Muscle of arm (tissue), 12 donors: Measurements from ENCODE around the gene RNU6-7. TPM values are rescaled to one million over a fixed set of nuclear protein-coding genes. Genes with fewer than 3 reads are reported as not detected.
A peak's percentile ranks its signal among the peaks of the same experiment; 100 is the strongest.

Source experiments
- DNase-seq: peaks from one replicate; pipeline ENCODE4 v3.0.0-alpha.2; 2013
- polyA plus RNA-seq, 12 donors: library from polyadenylated mRNA; unstranded; fragments of 120-200 nt; gene quantifications; one replicate each; pipeline ENCODE4 v1.2.1, GENCODE V29; 2013; ENCODE audit not compliant: insufficient read length in 12 of 12

RNU6-7 gene
- polyA plus RNA-seq, 12 donors = not detected

DNA sequence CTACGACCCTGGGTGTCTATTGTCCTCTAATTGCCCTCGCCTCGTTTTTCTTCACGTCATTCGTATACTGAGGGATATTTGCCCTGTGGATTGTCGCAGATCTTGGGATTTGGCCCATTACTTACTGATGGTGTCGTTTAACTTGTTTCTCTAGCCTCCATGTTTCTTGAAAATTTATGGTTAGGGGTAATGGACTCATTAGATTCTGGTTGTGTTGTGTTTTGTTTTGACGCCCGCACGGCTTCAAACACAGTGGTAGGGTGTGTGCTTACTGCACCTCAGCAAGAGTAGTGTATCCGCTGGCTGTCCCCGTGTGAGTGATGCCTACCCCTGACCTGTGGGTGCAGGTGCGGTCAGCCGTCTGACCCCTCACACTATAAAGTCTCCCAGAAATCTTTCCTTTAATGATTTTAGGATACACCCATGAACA is 2.1 kb downstream of the RNU6-7 start:
- DNase-seq = peak; percentile 13

- DNase-seq = no peak
Measured at GRCh38 chr14:32205554-32205953, 3.7 kb downstream of the RNU6-7 start.

- DNase-seq = no peak
Measured at GRCh38 chr14:32205984-32206383, 4.1 kb downstream of the RNU6-7 start.

DNA sequence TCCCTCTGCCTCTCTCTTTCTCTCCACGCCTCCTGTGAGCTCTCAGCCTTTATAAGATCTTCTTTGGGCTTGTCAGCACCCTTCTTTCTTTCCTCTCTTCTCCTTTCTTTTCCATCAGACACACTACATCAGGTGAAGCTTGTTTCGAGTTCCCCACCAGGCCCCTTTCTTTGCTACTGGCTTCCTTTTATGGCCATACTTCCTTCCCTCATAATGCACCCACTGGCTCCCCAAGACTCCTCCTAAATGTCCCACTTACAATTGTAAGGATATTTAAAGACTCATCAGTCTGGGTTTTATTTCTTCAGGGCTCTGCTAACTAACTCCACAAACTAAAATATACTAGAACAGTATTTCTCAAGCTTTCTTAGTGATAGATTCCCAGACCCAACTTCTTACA is 4.7 kb downstream of the RNU6-7 start:
- no peak for DNase-seq

GRCh38 chr14:32208490-32208889 is 6.6 kb downstream of the RNU6-7 start:
- DNase-seq = no peak

DNA sequence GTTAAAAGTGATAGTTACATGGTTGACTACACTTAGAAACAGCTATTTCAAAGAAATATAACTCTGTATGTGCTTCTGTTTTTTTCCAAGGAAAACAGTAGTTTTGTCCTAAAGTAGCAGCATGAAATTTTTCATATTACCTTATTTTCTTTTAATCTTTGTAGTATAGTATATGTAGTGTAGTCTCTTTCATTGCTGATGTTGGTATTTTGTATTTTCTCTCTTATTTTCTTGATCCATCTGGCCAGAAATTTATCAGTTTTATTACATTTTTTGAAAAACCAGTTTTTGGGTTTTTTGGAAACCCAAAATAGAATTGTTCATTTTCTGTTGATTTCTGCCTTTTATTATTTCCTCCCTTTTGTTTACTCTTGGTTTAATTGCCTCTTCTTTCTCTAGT is 7.6 kb downstream of the RNU6-7 start:
- no peak for DNase-seq

DNA sequence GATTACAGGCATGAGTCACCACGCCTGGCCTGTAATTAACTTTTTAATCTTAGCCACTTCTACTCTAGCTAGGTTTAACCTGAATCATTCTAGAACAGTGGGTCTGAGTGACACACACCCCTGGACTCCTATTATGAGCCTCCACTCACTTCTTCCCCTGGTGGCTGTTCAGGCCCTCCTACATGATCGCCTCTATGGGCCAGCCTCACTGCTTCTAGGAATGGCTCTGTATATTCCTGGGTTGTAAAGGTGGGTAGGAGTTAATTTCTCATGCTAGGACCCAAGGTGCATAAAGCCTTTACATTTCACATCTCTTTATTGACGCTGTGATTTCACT is 9.2 kb downstream of the RNU6-7 start:
- no peak for DNase-seq

DNA sequence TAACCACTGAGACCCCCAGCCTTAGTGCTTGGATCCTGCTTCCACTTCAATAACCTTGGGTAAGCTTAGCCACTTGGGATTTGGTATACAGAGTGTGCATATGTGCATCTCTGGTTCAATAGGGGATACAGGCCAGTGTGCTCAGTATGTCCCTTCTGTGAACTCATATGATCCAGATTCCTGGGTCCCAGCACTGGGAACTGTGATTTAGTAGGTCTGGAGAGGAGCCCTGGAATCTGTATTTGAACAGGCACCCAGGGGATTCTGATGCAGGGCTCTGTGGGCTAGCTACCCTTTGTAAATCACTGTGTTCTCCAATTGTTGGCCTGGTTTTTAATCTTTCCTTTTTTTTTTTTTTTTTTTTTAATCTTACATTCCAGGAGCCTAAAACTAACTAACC is 11.0 kb downstream of the RNU6-7 start:
- no peak for DNase-seq

DNA sequence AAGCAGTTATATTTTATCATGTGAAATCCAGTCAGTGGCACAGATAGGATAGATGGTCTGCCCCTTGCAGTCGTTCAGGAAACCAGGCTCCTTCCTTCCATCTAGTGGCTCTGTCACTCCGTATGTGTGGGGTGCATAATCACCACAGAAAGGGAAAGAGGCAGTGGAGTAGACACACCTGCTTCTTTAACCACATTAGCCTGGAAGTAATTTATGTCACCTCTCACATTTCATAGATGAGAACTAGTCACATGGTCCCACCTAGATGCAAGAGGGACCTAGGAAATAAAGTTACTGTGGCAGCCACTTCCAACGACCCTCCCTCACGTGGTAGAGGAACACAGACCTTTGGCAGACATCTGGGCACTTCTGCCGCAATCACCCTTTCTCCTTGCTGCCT is 15.5 kb downstream of the RNU6-7 start:
- no peak for DNase-seq

- no peak for DNase-seq
Measured at GRCh38 chr14:32224737-32225377, 23.0 kb downstream of the RNU6-7 start.

DNA sequence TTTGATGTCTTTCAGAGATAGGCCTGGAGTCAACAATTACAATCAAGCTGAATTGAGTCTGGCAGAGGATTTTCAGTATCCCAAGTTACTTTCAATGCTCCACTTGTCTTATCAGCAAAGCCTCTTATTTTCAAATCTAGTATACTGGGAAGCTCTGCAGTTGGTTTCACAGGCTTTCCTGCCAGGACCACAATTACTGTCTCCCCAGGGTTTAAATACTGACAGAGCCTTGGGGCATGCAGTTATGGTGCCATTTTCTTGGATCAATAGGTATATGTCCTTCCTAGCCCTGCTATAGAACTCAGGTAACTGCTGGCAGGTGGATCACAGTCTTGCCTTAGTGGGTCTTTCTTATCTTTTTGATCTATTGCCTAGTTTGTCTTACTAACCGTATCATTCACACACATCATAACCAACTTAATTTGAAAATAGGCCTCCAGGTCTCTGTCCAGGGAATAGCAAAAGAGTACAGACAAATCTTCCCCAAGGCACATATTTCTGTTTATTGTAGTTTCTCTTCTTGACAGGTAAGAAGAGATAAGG is 23.6 kb downstream of the RNU6-7 start:
- DNase-seq = no peak

DNA sequence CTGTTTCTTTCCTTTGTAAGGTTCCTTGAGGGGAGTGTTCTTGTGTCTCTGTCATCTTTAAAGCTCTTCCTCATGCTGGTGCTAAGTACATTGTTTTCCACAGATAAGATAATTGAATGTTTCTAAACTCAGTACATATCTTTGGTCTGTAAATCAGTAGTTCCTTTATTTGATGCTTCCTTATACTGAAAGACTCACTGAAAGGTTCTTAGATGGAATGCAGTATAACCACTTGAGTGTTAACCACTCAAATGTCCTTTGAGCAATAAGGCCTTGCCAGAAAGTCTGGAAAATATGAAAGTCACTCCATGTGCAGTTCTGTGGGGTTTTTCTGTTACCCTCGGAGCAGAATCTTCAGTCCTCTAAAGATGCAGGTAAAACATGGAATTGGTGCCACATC is 24.2 kb downstream of the RNU6-7 start:
- DNase-seq = no peak

DNA sequence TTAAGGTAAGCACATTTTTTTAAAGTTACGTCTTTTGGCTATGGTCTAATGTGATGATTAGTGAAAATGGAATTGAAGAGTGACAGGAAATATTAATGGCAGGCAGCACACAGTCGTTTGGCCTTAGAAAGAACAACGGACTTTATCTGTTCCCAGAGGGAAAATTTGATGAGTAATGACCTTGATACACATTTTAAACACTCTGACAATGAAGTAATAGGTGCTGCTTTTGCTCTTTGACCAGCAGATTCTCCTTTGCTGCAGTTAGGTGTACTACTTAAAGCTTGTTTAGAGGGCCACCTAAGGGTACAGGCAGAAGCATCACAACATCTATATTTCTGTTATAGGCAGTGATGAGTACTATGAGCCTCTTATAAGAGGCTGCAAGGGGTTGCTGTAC is 28.3 kb downstream of the RNU6-7 start:
- DNase-seq = no peak

GRCh38 chr14:32230695-32231280 is 28.9 kb downstream of the RNU6-7 start:
- DNase-seq = no peak

DNA sequence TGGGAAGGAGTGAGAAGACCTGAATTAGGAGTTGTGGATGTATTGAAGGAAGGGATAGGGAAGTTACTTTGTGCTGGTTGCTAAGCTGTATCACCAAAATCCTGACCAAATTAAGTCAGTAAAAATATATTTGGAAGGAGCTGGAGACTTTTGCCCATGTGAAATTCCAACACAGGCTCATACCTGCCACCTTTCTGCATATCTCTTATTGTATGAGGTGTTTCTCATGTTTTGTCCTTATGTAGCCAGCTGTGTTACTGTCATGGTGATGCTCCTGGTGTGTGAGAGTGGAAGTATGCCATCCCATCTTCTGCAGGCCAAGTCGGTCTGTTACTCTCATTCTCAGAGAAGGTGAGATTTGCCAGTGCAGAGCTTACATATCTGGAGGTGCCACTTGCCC is 30.6 kb downstream of the RNU6-7 start:
- no peak for DNase-seq

DNA sequence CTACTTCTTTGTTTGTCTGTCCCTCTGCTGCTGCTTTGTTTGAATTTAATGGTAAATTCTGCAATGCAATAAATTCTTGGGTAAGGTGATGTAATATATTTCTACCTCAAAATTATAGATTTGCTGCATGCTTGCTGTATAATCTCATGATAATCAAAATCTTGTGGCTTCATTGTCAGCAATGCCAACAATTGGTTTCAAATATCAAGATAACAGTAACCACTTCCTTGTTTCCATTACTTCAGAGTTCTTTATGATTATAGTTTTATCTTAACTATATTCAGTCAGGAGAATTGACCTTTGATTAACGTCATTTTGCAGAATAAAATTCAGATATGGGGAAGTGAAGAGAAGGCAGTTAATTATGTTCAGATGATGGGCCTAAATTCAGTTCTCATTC is 31.4 kb downstream of the RNU6-7 start:
- DNase-seq = no peak

DNA sequence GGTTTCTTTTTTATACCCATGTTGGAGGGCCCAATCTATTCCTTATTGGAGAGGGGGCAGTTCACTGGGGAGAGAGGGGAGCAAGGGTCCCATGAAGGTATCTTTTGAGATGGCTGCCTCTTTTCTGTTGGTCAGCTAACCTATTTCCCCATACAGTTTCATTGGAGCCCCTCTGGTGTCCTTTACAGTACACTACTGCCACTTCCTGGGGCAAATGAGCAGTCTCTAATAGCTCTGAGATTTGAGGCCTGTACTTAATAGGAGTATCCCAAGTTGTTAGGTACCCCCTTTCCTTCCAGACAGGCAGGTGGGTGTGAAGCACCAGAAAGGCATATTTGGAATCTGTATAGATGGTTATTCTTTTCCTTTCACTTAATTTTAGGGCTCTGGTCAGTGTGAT is 42.6 kb downstream of the RNU6-7 start:
- no peak for DNase-seq

- DNase-seq = no peak
Measured at GRCh38 chr14:32246751-32247150, 44.9 kb downstream of the RNU6-7 start.

GRCh38 chr14:32249371-32249770 is 47.5 kb downstream of the RNU6-7 start:
- no peak for DNase-seq

DNA sequence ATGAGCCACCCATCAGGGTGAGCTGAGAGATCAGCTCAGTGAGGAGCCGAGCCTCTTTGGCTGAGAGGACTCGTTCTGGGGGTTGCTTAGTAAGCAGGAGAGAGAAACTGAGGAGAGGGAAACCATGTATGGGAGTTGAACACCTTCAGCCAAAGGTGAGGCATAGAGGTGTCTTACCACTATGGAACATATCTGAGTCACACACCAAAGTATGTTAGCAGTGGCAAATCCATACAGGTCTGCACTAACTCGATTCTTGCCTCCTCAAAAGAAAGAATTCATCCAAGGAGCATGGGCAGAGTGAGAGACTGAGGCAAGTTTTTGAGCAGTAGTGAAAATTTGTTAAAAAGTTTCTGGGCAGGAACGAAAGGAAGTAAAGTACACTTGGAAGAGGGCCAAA is 47.9 kb downstream of the RNU6-7 start:
- DNase-seq = no peak

GRCh38 chr14:32250681-32251080 is 48.8 kb downstream of the RNU6-7 start:
- DNase-seq = no peak

DNA sequence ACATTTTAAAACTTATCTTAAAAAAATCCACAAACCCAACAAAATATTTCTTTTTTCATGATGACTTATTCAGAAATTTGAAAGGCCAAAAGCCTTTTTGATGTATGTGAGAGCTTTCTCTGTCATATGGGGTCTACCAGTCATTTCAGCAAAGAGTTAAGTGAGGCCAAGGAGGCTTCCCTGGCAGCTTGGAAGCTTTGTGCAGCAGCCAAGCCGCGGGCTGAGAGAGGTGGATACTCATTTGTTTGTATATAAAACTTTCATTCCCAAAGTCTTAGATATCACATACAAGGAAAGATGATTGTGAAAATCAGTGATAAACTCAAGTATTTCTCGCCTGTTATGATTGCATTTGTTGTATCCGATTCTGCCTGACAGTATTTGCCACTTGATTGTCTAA is 49.7 kb downstream of the RNU6-7 start:
- no peak for DNase-seq
